Fibroblast of pulmonary artery (primary cell): ENCODE data around the gene TRAPPC12.
A peak's percentile ranks its signal among the peaks of the same experiment; 100 is the strongest.

Experiments
- DNase-seq: peaks from one replicate; pipeline ENCODE4 v3.0.0-alpha.2; 2010; ENCODE audit warnings: low read depth
- H3K4me3 ChIP-seq: replicated peaks from 2 replicates; pipeline ENCODE4 v1.5.1; 2011; ENCODE audit warnings: low read depth, mild to moderate bottlenecking, control low read depth, low read length, moderate library complexity
- CTCF ChIP-seq: IDR thresholded peaks from 2 replicates; pipeline ENCODE4 v1.5.1; 2011; ENCODE audit warnings: mild to moderate bottlenecking, control low read depth, low read length, inconsistent platforms; ENCODE audit errors: missing control alignments

The TRAPPC12 gene

GRCh38 chr2:3483227-3483985 lies 103.9 kb downstream of the TRAPPC12 start:
- DNase-seq, result peak; percentile 64
- H3K4me3 ChIP-seq, result no peak overlapping the region

GRCh38 chr2:3483986-3484960 lies 104.8 kb downstream of the TRAPPC12 start:
- no peak overlapping the region for H3K4me3 ChIP-seq
- TF ChIP-seq CTCF, result no peak
- DNase-seq, result no peak

More at GRCh38 chr2:3483227-3483985, 103.9 kb downstream of the TRAPPC12 start:
- no peak for TF ChIP-seq CTCF

- DNase-seq, result no peak
These were observed 105.7 kb downstream of the TRAPPC12 start for GRCh38 chr2:3485166-3485565.

GRCh38 chr2:3486047-3487027 lies 106.8 kb downstream of the TRAPPC12 start:
- DNase-seq, result no peak
- no peak overlapping the region for H3K4me3 ChIP-seq
- TF ChIP-seq CTCF, result no peak

More at GRCh38 chr2:3485166-3485565, 105.7 kb downstream of the TRAPPC12 start:
- no peak for TF ChIP-seq CTCF
- no peak overlapping the region for H3K4me3 ChIP-seq

- no peak overlapping the region for H3K4me3 ChIP-seq
- DNase-seq, result no peak
- TF ChIP-seq CTCF, result no peak
These were observed 107.5 kb downstream of the TRAPPC12 start for GRCh38 chr2:3487028-3487425.

GRCh38 chr2:3487432-3487831 lies 107.9 kb downstream of the TRAPPC12 start:
- H3K4me3 ChIP-seq, result no peak overlapping the region
- DNase-seq, result no peak
- TF ChIP-seq CTCF, result no peak
